Gastrocnemius medialis (tissue), 4 donors: ENCODE results near the gene GIMD1.

Experiments used
- POLR2A ChIP-seq, 2 donors: fragments of 450-650 bp; IDR thresholded peaks; one replicate each; pipeline ENCODE4 v1.6.1; 2017; ENCODE audit warnings: antibody characterized with exemption in 2 of 2, mild to moderate bottlenecking in 2 of 2, moderate library complexity in 2 of 2
- TF ChIP-seq, protein P1 (sequence below), 5 experiments: fragments of 450-650 bp in 3 of 5; fragments of 200-600 bp in 2 of 5; sonication (generic) in 2 of 5; IDR thresholded peaks in 4 of 5; conservative IDR thresholded peaks in 1 of 5; 1 replicate in 4 of 5; 2 replicates in 1 of 5; pipeline ENCODE4 v1.5.1; 2016 to 2019; ENCODE audit warnings: antibody characterized with exemption in 5 of 5, mild to moderate bottlenecking in 3 of 5, moderate library complexity in 3 of 5

GRCh38 chr4:106339431-106339830, 29.1 kb downstream of the GIMD1 start:
- TF ChIP-seq POLR2A (IDR thresholded peaks at IDR 0.05), result no peak
- TF ChIP-seq, protein P1, sequence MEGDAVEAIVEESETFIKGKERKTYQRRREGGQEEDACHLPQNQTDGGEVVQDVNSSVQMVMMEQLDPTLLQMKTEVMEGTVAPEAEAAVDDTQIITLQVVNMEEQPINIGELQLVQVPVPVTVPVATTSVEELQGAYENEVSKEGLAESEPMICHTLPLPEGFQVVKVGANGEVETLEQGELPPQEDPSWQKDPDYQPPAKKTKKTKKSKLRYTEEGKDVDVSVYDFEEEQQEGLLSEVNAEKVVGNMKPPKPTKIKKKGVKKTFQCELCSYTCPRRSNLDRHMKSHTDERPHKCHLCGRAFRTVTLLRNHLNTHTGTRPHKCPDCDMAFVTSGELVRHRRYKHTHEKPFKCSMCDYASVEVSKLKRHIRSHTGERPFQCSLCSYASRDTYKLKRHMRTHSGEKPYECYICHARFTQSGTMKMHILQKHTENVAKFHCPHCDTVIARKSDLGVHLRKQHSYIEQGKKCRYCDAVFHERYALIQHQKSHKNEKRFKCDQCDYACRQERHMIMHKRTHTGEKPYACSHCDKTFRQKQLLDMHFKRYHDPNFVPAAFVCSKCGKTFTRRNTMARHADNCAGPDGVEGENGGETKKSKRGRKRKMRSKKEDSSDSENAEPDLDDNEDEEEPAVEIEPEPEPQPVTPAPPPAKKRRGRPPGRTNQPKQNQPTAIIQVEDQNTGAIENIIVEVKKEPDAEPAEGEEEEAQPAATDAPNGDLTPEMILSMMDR (IDR thresholded peaks at IDR 0.05 in 4 of 5, conservative IDR thresholded peaks at IDR 0.05 in 1 of 5), result no peak
